HEK293 (cell line): ENCODE results near the gene SLC29A3.

Experiments
- CTCF ChIP-seq: fragments of 450-650 bp; formaldehyde crosslinking; IDR thresholded peaks from 2 replicates; pipeline ENCODE4 v1.5.1; 2016; ENCODE audit warnings: missing biosample characterization, missing genetic modification characterization
- KLF16 ChIP-seq: fragments of 450-650 bp; formaldehyde crosslinking; IDR thresholded peaks from 2 replicates; pipeline ENCODE4 v1.5.1; 2017; ENCODE audit warnings: missing biosample characterization, missing genetic modification characterization
- SALL2 ChIP-seq: fragments of 450-650 bp; formaldehyde crosslinking; IDR thresholded peaks from 2 replicates; pipeline ENCODE4 v1.5.0; 2017; ENCODE audit warnings: missing biosample characterization, mild to moderate bottlenecking, missing genetic modification characterization, borderline replicate concordance
- YY1 ChIP-seq: fragments of 450-650 bp; formaldehyde crosslinking; IDR thresholded peaks from 2 replicates; pipeline ENCODE4 v1.5.1; 2018; ENCODE audit warnings: missing biosample characterization, missing genetic modification characterization
- ZBTB7A ChIP-seq: fragments of 450-650 bp; formaldehyde crosslinking; IDR thresholded peaks from 2 replicates; pipeline ENCODE4 v1.5.1; 2016; ENCODE audit warnings: low read depth, missing biosample characterization, missing genetic modification characterization
- ZNF114 ChIP-seq: fragments of 450-650 bp; formaldehyde crosslinking; IDR thresholded peaks from 2 replicates; pipeline ENCODE4 v1.5.0; 2017; ENCODE audit warnings: missing biosample characterization, missing genetic modification characterization
- ZNF121 ChIP-seq: fragments of 450-650 bp; formaldehyde crosslinking; IDR thresholded peaks from 2 replicates; pipeline ENCODE4 v1.5.1; 2016; ENCODE audit warnings: missing biosample characterization, missing genetic modification characterization
- ZNF221 ChIP-seq: fragments of 450-650 bp; formaldehyde crosslinking; IDR thresholded peaks from 2 replicates; pipeline ENCODE4 v1.5.1; 2017; ENCODE audit warnings: missing biosample characterization, missing genetic modification characterization, borderline replicate concordance
- ZNF26 ChIP-seq: fragments of 450-650 bp; formaldehyde crosslinking; IDR thresholded peaks from 2 replicates; pipeline ENCODE4 v1.5.1; 2016; ENCODE audit warnings: missing biosample characterization, missing genetic modification characterization
- ZNF473 ChIP-seq: fragments of 450-650 bp; formaldehyde crosslinking; IDR thresholded peaks from 2 replicates; pipeline ENCODE4 v1.5.1; 2017; ENCODE audit warnings: missing biosample characterization, missing genetic modification characterization
- ZNF747 ChIP-seq: fragments of 450-650 bp; formaldehyde crosslinking; IDR thresholded peaks from 2 replicates; pipeline ENCODE4 v1.5.1; 2016; ENCODE audit warnings: missing biosample characterization, missing genetic modification characterization
- ZNF76 ChIP-seq: fragments of 450-650 bp; formaldehyde crosslinking; IDR thresholded peaks from 2 replicates; pipeline ENCODE4; 2016; ENCODE audit warnings: low read depth, missing biosample characterization, missing genetic modification characterization, borderline replicate concordance

GRCh38 chr10:71294856-71295255, 24.2 kb upstream of the SLC29A3 start:
- TF ChIP-seq CTCF (tag by site-specific recombination) (no peak), ZBTB7A (tag by site-specific recombination) (no peak), KLF16 (tag by site-specific recombination) (no peak), ZNF114 (tag by site-specific recombination) (no peak), SALL2 (tag by site-specific recombination) (no peak), ZNF121 (tag by site-specific recombination) (no peak), ZNF473 (no peak), ZNF26 (tag by site-specific recombination) (no peak), ZNF76 (tag by site-specific recombination) (no peak), ZNF221 (tag by site-specific recombination) (no peak), YY1 (tag by site-specific recombination) (no peak), ZNF747 (tag by site-specific recombination) (no peak)
